HG02623 (cell line): ENCODE measurements around the gene ADSS2.

Experiments used
- ATAC-seq: cut with Tn5 transposase; IDR thresholded peaks from one replicate; pipeline ENCODE4 v1.9.1; 2021; ENCODE audit warnings: moderate library complexity; ENCODE audit not compliant: unreplicated experiment

ADSS2 gene

GRCh38 chr1:244447024-244447423, 4.7 kb downstream of the ADSS2 start:
- ATAC-seq = no peak

DNA sequence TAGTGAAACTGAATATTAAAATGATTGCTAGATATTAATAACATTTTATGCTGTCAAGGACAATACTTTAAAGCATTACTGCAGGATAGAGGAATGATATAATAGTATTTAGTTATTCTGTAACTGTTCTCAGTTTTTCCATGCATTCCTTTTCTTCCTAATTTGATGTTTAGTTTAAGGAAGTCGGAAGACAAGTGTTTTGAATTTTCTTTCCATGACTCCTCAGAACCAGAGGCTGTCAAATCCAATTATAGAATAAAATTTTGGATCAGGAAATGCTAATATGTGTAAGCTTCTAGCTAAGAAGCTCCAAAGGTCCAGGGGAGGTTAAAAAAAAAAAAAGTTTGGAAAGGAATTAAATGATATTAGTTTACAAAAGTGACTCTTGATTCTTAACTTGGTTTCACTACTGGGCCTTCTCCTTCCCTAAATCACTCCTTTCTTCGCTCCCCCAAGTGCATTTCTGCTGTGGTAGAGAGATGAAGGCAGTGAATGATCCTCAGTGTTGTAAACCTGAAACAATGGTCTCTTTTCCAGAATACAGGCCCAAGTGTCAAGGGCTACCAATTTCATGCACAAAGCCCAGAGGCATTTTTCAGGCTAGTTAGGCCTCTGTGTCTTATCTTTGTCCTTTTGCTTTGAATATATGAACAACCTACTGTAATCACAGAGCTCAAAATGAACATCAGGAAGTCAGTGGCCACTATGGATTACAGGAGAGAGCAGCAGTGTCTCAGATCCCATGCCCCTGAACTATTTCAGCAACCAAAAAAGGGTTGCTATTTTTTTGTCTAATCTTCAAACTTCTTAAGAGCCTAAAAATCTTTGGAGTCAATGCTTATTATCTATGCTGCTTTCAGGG, 6.2 kb downstream of the ADSS2 start:
- no peak for ATAC-seq

- no peak for ATAC-seq
These were observed 6.9 kb downstream of the ADSS2 start for GRCh38 chr1:244444854-244445253.

DNA sequence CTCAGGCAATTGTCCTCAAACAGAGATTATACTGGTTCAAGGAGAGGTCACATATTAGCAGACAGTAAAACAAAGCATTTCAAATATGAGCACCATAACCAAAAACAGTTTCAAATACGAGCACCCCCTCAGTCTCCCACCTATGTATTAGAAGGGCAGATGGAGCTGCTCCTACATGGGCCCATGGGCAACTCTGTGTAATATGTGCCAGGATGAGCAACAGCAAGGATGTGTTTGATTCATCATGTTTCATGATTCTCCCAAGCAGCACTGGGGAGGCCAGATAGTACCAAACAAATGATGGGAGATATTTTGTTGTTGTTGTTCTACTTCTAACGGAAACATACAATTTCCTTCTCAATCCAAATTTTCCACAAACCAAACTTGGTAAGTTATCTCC, 8.9 kb downstream of the ADSS2 start:
- no peak for ATAC-seq

GRCh38 chr1:244439391-244440032, 12.2 kb downstream of the ADSS2 start:
- ATAC-seq = no peak

DNA sequence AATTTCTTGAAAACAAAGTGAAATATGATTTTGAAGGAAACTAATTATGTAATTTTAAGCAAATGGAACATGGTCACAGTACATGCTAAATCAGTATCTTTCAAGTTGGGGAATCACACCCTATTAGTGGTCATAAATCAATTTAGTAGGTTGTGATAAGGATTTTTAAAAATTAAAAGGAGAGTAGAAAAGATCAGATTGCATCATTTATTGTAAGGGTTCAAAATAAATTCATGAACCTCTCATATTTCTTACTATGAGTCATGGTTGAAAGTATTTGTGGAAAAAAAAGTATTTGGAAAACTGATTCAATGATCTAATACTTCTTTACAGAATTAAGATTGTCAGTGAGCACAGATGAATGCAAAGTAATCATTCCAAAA, 14.6 kb downstream of the ADSS2 start:
- no peak for ATAC-seq

DNA sequence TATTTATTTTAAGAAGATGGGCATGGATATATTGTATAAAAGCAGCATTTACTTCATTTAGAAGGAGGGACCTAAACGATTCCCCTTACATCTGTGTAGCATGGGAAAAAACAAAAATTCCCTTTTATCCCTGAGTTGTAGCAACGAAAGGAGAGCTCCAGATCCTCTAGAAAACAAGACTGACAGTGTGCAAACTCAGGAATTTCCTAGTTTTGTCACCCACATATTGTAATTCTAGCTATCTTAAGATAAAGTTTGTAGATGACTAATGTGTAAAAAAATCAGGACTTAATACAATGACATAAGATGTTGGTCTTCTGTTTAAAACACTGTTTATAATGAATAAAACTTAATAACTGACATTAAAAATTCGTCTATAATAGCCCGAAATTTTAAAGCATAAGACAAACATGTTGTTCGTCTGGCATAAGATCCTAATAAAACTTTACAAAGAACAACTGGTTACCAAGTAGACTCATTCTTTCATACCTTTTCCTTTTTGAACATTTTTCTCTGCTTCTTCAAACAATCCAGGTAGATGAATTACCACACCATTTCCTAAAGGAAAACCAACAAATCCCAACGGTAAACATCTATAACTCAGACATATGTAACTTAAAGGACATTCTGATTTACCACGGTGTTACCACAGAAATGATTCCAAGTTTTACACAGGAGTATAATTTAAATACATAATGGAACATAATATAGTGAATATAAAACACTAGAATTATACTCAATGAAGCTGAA, 15.2 kb downstream of the ADSS2 start:
- no peak for ATAC-seq

DNA sequence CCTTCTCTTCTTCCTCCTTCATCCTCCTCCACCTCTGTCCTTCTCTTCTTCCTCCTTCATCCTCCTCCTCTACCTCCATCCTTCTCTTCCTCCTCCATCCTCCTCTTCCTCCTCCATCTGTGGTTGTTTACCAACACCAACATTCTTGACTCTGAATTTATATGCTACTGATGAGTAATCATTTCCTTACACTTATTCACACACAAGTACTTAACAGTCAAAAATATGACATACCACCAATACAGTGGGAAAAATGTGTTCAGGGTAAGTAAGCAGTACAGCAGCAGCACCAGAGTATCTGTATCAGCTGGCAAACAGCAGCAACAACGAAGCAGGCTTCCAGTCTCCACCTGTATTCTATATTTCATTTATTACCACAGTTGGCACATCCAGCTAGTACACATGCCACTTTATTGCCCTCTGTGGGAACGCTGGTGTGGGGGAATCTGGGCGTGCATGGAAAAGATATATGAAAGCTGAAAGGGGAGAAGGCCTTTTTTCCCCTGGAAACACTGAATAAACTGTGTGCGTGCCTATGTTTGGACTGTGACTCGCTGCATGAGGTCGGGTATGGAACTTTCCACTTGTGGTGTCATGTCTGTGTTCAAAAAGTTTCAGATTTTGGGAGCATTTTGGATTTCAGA, 16.0 kb downstream of the ADSS2 start:
- ATAC-seq = no peak

- no peak for ATAC-seq
These were observed 20.5 kb downstream of the ADSS2 start for GRCh38 chr1:244431166-244431565.

GRCh38 chr1:244429818-244430217, 21.9 kb downstream of the ADSS2 start:
- ATAC-seq = no peak

DNA sequence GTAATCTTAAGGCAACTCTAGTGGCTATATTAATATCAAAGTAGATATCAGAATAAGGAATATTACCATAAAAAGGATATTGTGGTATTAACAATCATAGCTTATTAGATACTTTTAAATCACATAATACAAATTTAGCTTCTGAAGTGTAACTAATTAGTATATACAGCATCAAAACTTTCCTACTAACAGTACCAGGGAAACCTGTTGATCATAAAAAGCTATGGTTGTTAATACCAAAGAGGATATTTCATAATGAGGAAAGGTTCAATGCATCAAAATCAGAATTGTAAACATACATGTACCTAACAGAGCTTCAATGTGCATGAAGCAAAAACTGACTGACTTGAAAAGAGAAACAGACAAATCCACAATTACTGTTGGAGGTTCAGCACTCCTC, 24.1 kb downstream of the ADSS2 start:
- ATAC-seq = no peak

DNA sequence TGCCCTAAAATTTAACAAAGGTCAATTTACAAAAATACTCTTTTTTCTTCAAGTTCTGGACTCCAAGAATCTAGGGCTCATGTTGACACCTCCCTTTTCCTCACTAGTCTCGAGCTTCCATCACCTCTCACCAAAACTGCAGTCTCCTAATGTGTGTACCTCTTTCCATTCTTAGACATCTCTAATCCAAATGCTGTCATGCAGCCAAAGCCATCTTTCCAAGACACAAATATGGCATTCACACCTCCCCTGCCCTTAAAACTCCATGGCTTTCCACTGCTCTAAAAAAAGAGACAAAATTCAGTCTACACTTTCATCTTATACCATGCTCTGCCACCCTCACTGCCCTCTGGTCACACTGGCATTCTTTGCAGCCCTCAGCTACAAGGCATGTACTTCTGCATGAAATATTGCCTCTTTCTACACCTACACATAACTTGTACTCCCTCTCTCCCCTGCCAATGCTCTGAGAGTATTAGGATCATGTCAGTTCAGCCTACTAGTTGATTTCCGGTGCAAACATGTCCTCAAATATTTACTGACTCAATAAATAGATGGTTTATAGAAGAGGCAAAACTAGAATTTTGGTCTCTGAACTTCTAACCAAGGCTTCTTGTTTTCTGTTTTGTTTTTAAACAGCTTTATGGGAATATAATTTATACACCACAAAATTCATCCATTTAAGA, 26.9 kb downstream of the ADSS2 start:
- no peak for ATAC-seq

- no peak for ATAC-seq
These were observed 29.5 kb downstream of the ADSS2 start for GRCh38 chr1:244422174-244422573.

- ATAC-seq = no peak
These were observed 32.7 kb downstream of the ADSS2 start for GRCh38 chr1:244419024-244419423.

GRCh38 chr1:244414543-244414942, 37.2 kb downstream of the ADSS2 start:
- ATAC-seq = no peak

GRCh38 chr1:244413736-244414135, 38.0 kb downstream of the ADSS2 start:
- ATAC-seq = no peak

DNA sequence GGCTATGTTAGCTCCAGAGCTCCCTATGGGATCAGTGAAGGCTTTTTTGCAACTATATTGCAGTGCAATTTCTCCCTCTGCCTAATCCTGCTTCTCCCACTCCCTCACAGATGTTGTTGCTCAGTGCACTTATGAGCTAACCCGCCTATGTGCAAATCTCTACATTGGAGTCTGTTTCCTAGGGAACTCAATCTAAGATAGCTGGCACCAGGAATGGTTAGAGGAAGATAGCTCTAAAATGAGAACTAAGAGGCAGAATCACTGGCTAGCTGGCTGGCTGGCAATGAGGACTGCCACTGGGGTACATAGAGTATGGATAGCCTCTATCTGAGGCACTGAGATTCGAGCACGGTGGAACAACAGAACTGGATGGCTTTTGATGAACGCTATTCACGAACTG, 39.5 kb downstream of the ADSS2 start:
- no peak for ATAC-seq

DNA sequence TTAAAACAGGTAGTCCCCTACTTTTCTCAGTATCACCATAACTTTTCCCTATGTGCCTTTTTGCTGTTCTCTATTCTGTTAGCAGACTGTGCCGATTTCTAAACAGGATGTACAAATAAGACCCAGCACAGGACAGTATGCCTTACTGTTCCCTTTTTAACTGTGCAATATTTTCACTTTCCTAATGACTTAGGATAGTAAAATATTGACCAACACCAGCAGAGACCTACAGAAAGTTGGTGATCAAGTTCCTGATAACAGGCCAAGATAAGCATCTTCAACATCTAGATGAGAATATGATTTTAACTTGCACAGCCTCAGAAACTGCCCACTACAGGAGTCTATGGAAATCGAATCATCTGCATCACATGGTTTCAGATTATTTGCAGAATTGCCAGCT, 42.0 kb downstream of the ADSS2 start:
- ATAC-seq = peak; percentile 69

DNA sequence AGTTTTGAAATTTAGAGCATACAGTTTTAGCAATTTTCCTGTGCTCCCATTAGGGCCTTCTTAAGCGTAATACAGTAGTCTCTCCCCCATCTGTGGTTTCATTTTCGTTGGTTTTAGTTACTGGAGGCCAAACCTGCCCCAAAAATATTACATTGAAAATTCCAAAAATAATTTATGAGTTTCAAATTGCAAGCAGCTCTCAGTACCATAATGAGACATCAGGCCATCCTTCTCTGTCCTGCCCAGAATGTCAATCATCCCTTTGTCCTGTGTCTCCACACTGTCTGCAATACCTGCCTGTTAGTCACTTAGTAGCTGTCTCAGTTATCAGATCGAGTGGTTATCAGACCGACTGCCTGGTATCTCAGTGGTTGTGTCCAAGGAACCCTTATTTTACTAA, 45.4 kb downstream of the ADSS2 start:
- peak; percentile 80 for ATAC-seq

GRCh38 chr1:244405856-244406255, 45.9 kb downstream of the ADSS2 start:
- no peak for ATAC-seq

DNA sequence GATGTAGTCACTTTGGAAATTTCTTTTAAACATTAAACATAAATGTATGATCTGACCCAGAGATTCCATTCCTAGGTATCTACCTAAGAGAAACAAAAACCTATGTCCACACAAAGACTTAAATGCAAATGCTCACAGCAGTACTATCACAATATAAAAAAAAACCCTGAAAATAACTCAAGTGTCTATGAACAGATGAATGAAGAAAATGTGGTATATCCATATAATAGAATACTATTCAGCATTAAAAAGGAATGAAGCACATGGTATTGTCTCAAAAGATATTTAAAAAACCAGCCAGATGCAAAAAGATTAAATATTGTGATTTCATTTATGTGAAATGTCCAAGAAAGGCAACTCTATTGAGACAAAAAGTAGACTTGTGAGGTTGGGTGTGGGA, 48.3 kb downstream of the ADSS2 start:
- ATAC-seq = no peak
